GM19395 (cell line): ENCODE measurements around the gene GIMAP6.
"Not testable (repeated sequence)": the region's sequence is repeated elsewhere in the genome, so short reads cannot be mapped to it uniquely, and the experiment has no call there.

Experiments used
- ATAC-seq: cut with Tn5 transposase; IDR thresholded peaks from one replicate; pipeline ENCODE4 v1.9.1; 2021; ENCODE audit warnings: mild to moderate bottlenecking, moderate library complexity; ENCODE audit not compliant: unreplicated experiment

GIMAP6 gene

GRCh38 chr7:150586785-150587152 is 45.4 kb downstream of the GIMAP6 start:
- no peak for ATAC-seq

DNA sequence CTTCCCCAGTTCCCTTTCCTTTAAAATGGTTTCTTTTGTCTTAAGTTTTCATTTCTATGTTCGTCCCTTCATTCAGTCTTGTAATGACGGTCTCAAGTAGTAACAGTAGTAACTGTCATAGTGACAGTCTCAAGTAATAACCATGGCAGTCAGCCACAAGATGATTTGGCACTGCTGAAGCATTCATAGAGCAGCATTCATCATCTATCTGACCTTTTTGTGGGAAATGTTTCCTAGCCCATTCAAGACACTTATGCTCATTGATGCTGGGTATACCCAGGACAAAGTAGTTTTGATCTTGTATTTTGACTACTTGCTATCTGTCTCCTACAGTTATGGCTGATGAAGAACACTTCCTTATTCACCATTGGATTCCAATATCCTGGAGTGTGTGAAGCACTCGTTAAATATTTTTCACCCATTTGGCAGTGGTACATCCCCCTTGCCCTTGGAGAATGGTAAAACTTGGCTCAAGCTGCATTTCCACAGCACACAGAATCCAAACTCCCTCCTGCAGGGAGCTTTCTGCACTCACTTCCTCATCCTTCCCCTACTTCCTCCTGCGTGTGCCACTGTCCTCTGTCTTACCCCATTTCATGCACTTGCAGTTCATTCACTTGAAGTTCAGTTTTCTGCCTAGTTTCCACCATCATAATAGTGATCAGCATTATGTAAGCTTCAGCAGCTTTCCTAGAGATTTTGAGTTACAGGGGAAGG is 46.0 kb downstream of the GIMAP6 start:
- no peak for ATAC-seq

- no peak for ATAC-seq
Measured at GRCh38 chr7:150585199-150585598, 47.0 kb downstream of the GIMAP6 start.

DNA sequence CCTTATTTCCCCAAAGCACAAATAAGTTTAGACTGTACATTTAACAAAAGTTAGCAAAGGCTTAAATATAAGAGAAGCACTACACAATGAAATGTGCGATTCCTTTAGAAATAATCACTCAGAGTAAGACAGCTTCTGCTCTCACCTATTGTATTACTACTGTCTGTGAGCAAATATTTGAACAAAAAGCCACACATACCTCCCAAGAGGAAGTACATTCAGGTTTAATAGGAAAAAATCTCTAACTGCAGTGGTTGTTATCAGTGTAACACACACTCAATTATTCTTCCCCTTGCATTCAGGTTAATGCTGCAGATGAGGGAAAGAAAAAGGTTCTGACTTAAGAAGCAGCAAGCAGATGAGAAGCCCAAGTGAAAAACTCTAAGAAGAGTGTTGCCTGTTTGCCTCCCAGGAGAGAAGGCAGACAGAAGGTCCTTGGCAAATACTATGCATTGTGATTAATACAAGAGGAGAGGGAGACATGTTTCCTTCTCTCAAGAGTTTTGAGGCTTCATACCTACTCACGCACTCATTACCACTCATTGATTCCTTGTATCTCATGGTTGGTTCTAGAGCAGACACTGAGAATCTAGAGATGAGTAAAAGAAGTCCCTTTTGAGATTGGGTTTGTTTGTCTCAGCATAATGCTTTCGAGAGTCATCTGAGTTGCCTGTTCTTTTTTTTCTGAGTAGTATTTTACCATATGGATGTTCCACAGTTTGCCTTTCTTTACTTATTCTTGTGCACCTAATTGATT is 51.4 kb downstream of the GIMAP6 start:
- ATAC-seq, result no peak

- ATAC-seq, result not testable (repeated sequence)
Measured at GRCh38 chr7:150579979-150580637, 52.1 kb downstream of the GIMAP6 start.
